Measurements from ENCODE around the gene STK39.

DNA sequence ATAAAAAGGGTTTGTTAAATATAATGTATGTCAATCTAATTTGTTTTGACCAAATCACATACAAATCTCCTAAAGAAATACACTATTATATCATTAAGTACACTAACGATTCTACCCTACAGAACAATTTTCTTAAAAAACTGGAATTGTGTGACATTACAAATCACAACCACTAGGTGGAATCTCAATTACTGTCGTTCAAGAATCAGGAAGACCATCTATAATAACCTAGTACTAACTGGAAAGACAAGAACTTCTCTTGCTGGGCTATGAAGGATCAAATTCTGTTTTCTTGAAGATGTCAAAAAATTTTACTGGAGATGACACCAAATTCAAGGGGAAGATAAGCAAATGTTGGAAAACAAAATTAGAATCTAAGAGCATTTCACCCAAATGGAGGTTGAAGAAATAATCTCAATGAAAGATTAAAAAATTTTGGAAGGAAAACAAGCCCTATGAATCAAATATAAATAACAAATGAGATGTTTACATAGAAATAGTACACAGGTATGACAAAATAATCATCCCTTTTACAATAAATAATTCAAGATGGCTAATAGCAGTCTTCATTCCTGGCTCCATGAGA is 110.9 kb downstream of the STK39 start:
- no peak for TF ChIP-seq BHLHE40 (IDR thresholded peaks at IDR 0.05; ENCODE audit: low read depth, low read length)
- TF ChIP-seq CTCF (IDR thresholded peaks at IDR 0.05): peak; percentile 50
- TF ChIP-seq SMC3 (IDR thresholded peaks at IDR 0.05): peak; percentile 39; the same call in 1 of the 3 replicates
- no peak for TF ChIP-seq USF2 (IDR thresholded peaks at IDR 0.05)

Data from A549 (cell line).